HG02798 (cell line): ENCODE measurements around the gene ZNF467.
A peak's percentile ranks its signal among the peaks of the same experiment; 100 is the strongest.

Source experiments
- ATAC-seq: cut with Tn5 transposase; IDR thresholded peaks from one replicate; pipeline ENCODE4 v1.9.1; 2021; ENCODE audit warnings: mild to moderate bottlenecking; ENCODE audit not compliant: unreplicated experiment, poor library complexity

ZNF467 gene

GRCh38 chr7:149753375-149754233, 19.8 kb downstream of the ZNF467 start:
- no peak for ATAC-seq

DNA sequence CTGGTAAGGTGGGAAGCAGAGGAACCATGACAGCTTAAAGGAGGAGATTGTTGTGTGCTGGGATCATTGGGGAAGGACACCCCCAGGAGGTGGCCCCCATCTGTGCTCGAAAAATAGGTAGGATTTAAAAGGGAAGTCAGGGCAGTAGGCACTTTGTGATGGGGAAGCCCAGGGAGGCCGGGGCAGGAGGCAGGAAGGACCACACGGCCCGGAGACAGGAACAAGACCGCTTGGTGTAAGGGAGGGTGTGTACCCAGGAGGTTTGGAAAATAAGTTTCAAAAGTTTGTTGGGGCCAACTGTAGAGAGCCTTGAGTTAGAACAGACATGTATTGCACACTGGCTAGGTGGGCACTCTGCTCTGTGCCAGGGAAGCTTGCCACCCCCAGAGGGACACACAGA, 20.7 kb downstream of the ZNF467 start:
- no peak for ATAC-seq

DNA sequence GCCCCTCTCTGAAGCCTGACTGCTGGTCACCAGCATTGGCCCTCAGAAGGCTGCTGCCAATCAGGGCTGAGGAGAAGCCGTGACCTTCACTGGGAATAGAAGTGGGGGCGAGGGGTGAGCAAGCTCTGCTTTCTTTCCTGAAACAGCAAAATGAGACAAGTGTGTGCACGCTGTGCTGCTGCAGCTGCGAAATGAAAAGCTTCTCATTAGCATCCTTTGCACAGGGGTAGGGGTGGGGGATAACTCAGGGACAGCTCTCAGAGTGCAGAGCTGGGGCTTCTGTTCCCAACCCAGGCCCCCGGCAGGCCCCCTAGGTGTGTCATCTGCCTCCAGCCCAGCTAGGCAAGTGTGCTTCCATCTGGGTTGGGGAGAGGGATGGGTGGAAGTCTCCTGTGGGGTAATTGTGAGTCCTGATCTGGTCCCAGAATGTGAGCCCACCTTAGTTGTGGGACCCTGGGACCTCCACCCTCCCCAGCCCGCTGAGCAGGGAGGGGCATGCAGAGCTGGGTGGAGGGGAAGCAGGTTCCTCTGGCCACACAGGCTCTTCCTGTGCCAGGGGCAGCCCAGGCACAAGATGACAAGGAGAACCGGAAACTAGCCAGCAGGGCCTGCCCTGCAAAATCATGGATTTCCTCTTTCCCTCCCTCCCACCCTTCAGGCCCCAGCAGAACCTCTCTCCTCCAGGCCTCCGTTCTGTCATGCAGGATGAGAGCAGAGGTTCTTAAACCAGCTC, 22.2 kb downstream of the ZNF467 start:
- ATAC-seq: no peak

GRCh38 chr7:149750122-149750845, 23.1 kb downstream of the ZNF467 start:
- no peak for ATAC-seq

- no peak for ATAC-seq
Observed at GRCh38 chr7:149748076-149748874, 25.1 kb downstream of the ZNF467 start.

- no peak for ATAC-seq
Observed at GRCh38 chr7:149743476-149744255, 29.7 kb downstream of the ZNF467 start.

DNA sequence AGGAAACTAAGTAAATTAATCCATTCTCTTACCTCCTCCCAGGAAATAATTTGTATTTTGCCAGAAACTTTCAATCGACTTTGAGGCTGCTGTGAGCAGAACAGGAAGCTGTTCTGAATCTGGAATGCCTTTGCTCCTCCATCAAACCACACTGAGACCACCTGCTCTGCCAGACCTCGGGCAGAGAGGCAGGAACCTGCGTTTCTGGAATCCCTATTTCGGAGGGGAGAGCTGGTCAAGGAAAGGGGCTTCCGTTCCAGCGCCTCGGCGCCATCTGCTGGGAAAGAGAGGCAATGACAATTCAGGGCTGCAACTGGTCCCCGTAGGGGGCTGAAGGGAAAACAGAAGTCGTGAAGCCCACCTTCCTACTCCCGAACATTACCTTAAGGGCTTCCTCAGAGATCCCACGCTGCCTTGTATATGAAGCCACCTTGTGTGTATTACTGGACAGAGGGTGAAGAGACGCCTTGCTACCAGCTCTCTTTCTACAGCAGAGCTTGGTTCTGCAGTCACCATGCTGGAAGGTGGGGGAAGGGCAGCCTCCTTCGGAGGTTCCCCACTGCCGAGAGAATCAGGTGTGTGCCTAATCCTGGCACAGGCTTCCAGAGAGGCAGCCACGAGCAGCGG, 31.2 kb downstream of the ZNF467 start:
- peak; percentile 80 for ATAC-seq

DNA sequence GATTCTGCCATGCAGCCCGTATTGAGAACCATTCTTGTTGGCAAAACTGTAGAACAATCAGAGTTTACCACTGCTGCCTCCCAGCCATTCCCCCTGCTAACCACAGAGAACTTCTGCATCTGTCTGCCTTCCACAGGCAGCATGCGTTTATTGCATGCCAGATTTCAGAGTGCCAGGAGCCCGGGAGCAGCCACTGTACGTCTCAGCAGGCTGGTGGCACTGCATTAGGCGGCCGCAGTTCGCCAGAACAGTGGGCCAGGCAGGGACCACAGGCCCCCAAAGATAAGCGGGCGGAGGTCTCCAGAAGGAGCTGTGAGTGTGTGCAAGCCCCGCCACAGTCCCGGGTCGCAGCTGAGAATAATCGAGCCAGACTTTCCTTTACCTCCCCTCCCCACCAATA, 31.8 kb downstream of the ZNF467 start:
- ATAC-seq: no peak

DNA sequence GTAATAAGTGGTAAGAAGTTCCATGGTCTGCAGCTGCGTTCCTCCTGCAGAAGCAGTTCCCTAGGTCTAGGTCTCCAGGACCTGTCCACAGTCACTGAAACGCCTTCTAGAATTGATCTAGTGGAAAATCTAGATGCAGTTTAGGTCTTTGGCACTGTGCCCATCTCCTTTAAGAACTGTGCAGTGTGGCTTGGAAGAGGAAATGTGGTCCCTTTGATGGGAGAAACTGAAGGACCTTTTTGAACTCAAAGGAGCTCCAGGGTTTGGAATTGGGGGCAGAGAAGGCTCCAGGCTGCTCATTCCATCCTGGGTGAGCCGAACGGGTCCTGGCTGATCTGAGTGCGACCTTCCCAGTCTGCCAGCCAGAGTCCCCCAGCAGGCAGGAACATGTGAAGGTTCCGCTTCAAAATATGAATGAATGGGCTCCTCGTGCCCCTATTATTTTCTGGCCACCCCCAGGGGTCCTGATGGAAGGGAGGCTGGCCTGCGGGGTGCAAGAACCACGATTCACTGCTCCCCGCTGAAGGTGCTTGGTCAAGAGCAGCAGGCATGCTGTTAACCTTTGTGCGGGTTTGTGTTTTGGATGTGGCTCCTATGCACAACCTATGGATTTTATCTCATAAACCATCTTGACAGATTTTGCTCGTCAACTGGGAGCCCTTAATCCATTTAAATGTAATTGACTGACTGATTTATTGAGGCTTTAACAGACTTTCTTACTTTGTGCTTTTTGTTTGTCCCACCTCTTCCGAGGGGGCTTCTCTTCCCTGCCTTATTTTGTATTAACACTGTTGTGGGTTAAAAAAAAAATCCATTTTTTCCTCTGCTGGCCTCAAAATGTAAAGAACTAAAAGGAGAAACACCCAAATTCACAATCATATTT, 36.7 kb downstream of the ZNF467 start:
- ATAC-seq: no peak

DNA sequence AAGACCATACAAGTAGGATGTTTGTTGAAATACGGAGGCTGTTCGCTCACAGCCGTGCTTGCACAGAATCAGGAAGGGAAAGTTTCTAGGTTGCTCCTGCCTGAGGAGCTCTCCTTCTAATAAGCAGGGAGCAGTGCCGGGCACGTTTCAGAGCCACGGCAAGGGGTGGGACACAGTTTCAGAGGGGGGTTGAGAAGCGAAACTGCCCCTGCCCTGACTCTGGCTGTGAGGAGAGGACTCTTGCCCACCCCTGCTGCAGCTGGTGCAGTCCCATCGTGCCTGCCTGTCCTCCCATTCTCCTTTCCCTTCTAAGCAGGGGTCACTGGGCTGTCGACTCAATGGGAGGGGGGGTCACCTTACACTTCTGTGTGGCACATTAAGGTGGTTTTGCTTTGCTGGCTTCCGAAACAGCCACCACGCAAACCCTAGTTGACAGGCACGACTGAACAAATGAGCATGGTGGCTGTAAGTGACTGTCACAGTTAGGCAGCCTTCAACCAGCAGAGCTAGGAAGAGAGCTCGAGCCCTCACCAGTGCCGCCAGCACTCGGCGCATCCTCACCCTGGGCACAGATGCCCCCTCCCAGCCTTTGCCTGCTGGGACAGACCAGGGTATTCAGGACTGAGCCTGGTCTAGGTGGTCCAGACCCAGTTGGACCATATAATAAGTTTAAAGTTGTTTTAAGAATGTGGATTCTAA, 37.5 kb downstream of the ZNF467 start:
- no peak for ATAC-seq

GRCh38 chr7:149735181-149735602, 38.2 kb downstream of the ZNF467 start:
- no peak for ATAC-seq

DNA sequence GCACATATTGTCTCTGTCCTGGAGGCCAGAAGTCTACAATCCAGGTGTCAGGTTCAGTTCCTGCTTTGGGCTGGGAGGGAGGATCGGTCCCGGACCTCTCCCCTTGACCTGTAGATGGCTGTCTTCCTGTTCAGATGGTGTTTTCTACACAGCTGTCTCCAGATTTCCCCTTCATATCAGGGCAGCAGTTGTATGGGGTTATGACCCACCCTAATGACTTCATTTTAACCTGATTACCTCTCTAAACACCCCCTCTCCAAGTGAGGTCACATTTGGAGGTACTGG, 38.7 kb downstream of the ZNF467 start:
- no peak for ATAC-seq

DNA sequence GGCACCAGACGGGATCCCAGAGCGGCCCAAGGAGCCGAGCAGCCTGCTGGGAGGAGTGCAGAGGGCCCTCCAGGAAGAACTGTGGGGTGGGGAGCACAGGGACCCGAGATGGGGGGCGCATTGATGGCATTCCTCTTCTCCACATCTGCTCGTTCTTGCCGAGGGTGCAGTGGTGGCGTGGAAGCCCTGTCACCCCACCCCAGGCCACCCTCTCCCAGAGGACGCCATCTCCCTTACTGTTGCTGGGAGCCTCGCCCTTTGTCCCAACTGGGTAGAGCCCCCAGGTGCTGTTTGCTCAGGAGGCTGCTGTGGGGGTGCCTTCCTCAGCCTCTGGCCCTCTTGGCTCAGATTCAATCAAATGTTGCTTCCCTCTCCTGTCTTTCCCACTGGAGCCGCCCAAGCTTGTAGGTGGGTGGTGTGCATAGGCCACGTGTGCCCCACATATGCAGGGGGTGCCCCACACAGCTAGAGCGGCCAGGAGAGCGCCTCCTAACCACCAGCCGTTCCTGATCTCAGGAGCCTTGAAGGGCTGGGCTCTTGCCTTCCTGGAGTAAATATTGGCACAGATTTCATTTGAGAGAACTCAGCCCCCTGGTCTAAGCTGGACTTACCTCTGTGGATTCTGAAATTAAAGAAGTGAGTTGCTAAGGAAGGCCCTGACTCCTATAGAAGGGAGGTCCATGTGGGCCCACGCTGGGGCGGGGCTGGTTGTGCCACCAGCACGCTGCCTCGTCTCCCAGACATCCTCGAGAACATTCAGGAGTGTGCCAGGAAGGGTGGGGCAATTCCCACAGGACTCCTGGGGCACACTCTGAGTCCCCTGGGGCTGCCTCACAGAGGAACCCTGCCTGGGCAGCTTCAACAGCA, 39.2 kb downstream of the ZNF467 start:
- no peak for ATAC-seq

DNA sequence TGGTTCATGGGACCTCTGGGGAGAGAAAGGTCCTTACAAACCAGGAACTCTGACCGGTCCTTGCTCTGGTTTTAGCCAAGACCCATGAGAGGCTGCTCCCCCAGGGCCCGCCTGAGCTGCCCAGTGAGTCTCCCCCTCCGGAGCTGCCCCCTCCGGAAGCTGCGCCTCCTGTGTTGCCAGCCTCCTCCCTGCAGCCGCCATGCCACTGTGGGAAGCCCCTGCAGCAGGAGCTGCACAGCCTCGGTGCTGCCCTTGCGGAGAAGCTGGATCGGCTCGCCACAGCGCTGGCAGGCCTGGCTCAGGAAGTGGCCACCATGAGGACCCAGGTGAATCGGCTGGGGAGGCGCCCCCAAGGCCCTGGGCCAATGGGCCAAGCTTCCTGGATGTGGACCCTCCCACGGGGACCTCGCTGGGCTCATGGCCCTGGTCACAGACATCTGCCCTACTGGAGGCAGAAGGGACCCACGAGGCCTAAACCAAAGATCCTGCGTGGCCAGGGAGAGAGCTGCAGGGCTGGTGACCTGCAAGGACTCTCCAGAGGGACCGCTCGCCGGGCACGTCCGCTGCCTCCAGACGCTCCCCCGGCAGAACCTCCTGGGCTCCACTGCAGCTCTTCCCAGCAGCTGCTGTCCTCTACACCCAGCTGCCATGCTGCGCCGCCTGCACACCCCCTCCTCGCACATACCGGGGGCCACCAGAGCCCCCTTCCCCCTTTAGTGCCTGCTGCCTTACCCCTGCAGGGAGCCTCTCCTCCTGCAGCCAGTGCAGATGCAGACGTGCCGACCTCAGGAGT, 40.1 kb downstream of the ZNF467 start:
- no peak for ATAC-seq

- no peak for ATAC-seq
Observed at GRCh38 chr7:149732611-149733010, 40.8 kb downstream of the ZNF467 start.

GRCh38 chr7:149732111-149732561, 41.3 kb downstream of the ZNF467 start:
- no peak for ATAC-seq
